Testis (tissue), 3 donors: ENCODE measurements around the gene SUPT3H. TPM values are rescaled to one million over a fixed set of nuclear protein-coding genes. Genes with fewer than 3 reads are reported as not detected.

Experiments
- DNase-seq: peaks from one replicate; pipeline ENCODE4 v3.0.0-alpha.2; 2019
- H3K27ac ChIP-seq, 2 donors: fragments of 200-600 bp; sonication (generic); one replicate each; pipeline ENCODE4 v1.5.1; 2019
- H3K27me3 ChIP-seq: fragments of 200-600 bp; sonication (generic); one replicate; pipeline ENCODE4 v1.5.1; 2019
- H3K36me3 ChIP-seq: fragments of 200-600 bp; sonication (generic); one replicate; pipeline ENCODE4 v1.5.1; 2017; ENCODE audit warnings: low read depth; ENCODE audit errors: missing control alignments
- H3K4me1 ChIP-seq: fragments of 200-600 bp; sonication (generic); one replicate; pipeline ENCODE4 v1.5.1; 2019
- H3K4me3 ChIP-seq, 2 donors: fragments of 200-600 bp; sonication (generic); one replicate each; pipeline ENCODE4 v1.5.1; 2017 to 2019
- H3K9me3 ChIP-seq: fragments of 200-600 bp; sonication (generic); one replicate; pipeline ENCODE4 v1.5.1; 2017
- CTCF ChIP-seq, 3 experiments: fragments of 450-650 bp in 2 of 3; fragments of 200-600 bp in 1 of 3; sonication (generic) in 1 of 3; IDR thresholded peaks; one replicate each; pipeline ENCODE4 v1.5.1; 2016 to 2019; ENCODE audit warnings: antibody characterized with exemption in 3 of 3, mild to moderate bottlenecking in 2 of 3, moderate library complexity in 1 of 3
- POLR2A ChIP-seq: fragments of 450-650 bp; IDR thresholded peaks from one replicate; pipeline ENCODE4 v1.6.1; 2017; ENCODE audit warnings: antibody characterized with exemption, mild to moderate bottlenecking, moderate library complexity
- WGBS, 2 donors: methylation state at CpG; one replicate each; pipeline ENCODE4 v1.1.5; 2018; 5-methylcytosine and 5-hydroxymethylcytosine counted together
- intact Hi-C: fragments of 100-400 bp; cut with DNase I; formaldehyde crosslinking; loops from one replicate; pipeline ENCODE4 v1.15.1; 2023; ENCODE audit warnings: low total_unique reads
- polyA plus RNA-seq: library from polyadenylated mRNA; stranded (reverse); fragments of 350-450 nt; fragmentation: Illumina TruSeq; extraction: RNeasy Lipid Tissue Mini Kit (QIAGEN cat#74804); gene quantifications from one replicate; pipeline ENCODE4 v1.2.3, GENCODE V29; 2014; ENCODE audit warnings: low read depth, low replicate concordance; ENCODE audit not compliant: insufficient read depth
- total RNA-seq, 2 donors: library from RNA; depleted of rRNA; stranded (reverse); fragments of >200 nt; gene quantifications; one replicate each; pipeline ENCODE4 v1.2.3, GENCODE V29; 2016

The SUPT3H gene
- total and polyA plus RNA-seq, 3 donors from 2014 or later, result 29.4 to 35.9 (median 30.8) TPM

GRCh38 chr6:45036103-45036502 is 341.6 kb downstream of the SUPT3H start:
- H3K27ac ChIP-seq, result no peak overlapping the region
- intact Hi-C loops, result no loop called here
- WGBS, 2 donors, result 94 to 96% methylated on average over 3 of the region's 3 CpGs

GRCh38 chr6:45032426-45032825 is 345.3 kb downstream of the SUPT3H start:
- intact Hi-C loops, result no loop called here
- 87 to 99% methylated on average over 2 of the region's 2 CpGs for WGBS, 2 donors
- Histone ChIP-seq H3K27me3 (no peaks in the 10 kb centered on the region), H3K9me3 (no peaks in the 10 kb centered on the region), H3K27ac (no peak overlapping the region), H3K4me1 (no peaks in the 10 kb centered on the region), H3K4me3 (no peak overlapping the region), H3K36me3 (no peaks in the 10 kb centered on the region)
- TF ChIP-seq POLR2A, result no peak
- TF ChIP-seq CTCF (IDR thresholded peaks at IDR 0.05), result no peak
- no peak for DNase-seq

More at GRCh38 chr6:45036103-45036502, 341.6 kb downstream of the SUPT3H start:
- no peaks in the 10 kb centered on the region for H3K9me3 ChIP-seq
- H3K4me1 ChIP-seq, result no peaks in the 10 kb centered on the region
- TF ChIP-seq POLR2A (no peak), CTCF (IDR thresholded peaks at IDR 0.05) (no peak)
- no peak overlapping the region for H3K4me3 ChIP-seq
- no peaks in the 10 kb centered on the region for H3K27me3 ChIP-seq
- H3K36me3 ChIP-seq, result no peaks in the 10 kb centered on the region
- no peak for DNase-seq

GRCh38 chr6:45031601-45032000 is 346.1 kb downstream of the SUPT3H start:
- intact Hi-C loops, result no loop called here
- Histone ChIP-seq H3K4me1 (no peaks in the 10 kb centered on the region), H3K27ac (no peak overlapping the region), H3K27me3 (no peaks in the 10 kb centered on the region), H3K9me3 (no peaks in the 10 kb centered on the region), H3K36me3 (no peaks in the 10 kb centered on the region), H3K4me3 (no peak overlapping the region)
- DNase-seq, result no peak
- TF ChIP-seq POLR2A (no peak), CTCF (IDR thresholded peaks at IDR 0.05) (no peak)
- 84 to 91% methylated on average over 1 of the region's 1 CpG for WGBS, 2 donors

- H3K36me3 ChIP-seq, result no peaks in the 10 kb centered on the region
- no peak overlapping the region for H3K4me3 ChIP-seq
- H3K27ac ChIP-seq, result no peak overlapping the region
- no peaks in the 10 kb centered on the region for H3K27me3 ChIP-seq
- no peak for DNase-seq
- intact Hi-C loops, result no loop called here
- 84 to 93% methylated on average over 4 of the region's 4 CpGs for WGBS, 2 donors
- no peak for TF ChIP-seq POLR2A
- no peak for TF ChIP-seq CTCF (IDR thresholded peaks at IDR 0.05)
- H3K4me1 ChIP-seq, result no peaks in the 10 kb centered on the region
- no peaks in the 10 kb centered on the region for H3K9me3 ChIP-seq
Measured at GRCh38 chr6:45027126-45027525, 350.6 kb downstream of the SUPT3H start.

GRCh38 chr6:45026003-45026516 is 351.7 kb downstream of the SUPT3H start:
- DNase-seq, result no peak
- no peak for TF ChIP-seq POLR2A
- TF ChIP-seq CTCF (IDR thresholded peaks at IDR 0.05), result no peak
- intact Hi-C loops, result no loop called here

More at GRCh38 chr6:45026003-45026516, 351.7 kb downstream of the SUPT3H start:
- Histone ChIP-seq H3K4me1 (no peaks in the 10 kb centered on the region), H3K9me3 (no peaks in the 10 kb centered on the region), H3K27ac (no peak overlapping the region), H3K4me3 (no peak overlapping the region), H3K36me3 (no peaks in the 10 kb centered on the region), H3K27me3 (no peaks in the 10 kb centered on the region)
- WGBS, 2 donors, result 80 to 90% methylated on average over 2 of the region's 2 CpGs
